GM19238 (cell line): Measurements from ENCODE around the gene PTPRN.
"Not testable (repeated sequence)": the region's sequence is repeated elsewhere in the genome, so short reads cannot be mapped to it uniquely, and the experiment has no call there.

Source experiments
- DNase-seq: peaks from one replicate; pipeline ENCODE4 v3.0.0; 2011; ENCODE audit warnings: low spot score; ENCODE audit not compliant: insufficient read length

The PTPRN gene

DNA sequence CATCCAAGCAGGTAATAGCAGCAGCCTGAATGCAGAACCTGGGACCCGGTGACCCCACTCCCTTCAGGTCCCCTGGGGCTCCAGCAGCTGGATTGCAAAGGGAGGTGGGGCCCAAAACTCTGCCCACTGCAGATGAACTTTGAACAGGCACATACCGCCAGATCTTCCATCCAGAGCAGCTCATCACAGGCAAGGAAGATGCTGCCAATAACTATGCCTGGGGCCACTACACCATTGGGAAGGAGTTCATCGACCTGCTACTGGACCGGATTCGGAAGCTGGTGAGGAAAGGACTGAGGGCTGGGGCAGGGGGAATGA, 39.2 kb downstream of the PTPRN start:
- DNase-seq = no peak

DNA sequence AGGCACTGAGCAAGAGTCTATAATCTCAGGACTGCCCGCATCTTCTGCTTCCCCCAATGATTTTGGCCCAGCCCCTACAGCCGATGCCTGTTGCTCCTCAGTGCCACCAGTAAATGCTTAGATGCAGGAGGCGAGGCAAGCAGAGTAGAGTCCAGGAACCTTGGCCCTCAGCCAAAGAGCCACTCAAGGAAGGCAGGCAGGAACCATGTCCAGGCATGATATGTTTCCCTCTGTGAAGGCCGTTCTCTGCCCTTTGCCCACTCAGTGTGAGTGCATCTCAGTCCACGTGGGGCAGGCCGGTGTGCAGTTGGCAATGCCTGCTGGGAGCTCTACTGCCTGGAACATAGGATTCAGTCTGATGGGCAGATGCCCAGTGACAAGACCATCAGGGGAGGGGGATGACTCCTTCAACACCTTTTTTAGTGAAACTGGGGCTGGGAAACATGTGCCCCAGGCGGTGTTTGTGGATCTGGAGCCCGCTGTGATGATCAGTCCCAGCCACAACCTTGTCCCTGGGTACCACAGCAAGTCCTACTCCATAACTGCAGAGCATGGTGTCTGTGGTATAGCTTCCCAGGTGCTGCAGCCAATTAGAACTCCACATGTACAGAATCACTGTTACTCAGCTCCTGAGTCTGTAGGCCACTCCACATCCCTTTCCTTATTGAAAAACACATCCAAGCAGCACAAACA, 39.7 kb downstream of the PTPRN start:
- no peak for DNase-seq

DNA sequence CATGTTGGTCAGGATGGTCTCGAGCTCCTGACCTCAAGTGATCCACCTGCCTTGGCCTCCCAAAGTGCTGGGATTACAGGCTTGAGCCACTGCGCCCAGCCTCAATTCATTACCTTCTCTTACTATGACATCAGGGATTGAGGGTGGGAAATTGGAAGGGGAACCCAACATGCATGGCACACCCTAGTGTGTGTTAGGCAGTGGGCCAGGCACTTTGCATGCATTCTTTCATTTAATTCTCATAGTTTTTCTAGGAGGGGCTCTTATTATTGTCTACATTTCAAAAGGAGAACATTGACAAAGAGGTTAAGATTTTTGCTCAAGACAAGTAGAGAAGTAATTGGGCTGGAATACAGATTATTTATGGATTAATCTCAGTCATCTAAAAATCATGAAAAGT, 40.9 kb downstream of the PTPRN start:
- DNase-seq = no peak

DNA sequence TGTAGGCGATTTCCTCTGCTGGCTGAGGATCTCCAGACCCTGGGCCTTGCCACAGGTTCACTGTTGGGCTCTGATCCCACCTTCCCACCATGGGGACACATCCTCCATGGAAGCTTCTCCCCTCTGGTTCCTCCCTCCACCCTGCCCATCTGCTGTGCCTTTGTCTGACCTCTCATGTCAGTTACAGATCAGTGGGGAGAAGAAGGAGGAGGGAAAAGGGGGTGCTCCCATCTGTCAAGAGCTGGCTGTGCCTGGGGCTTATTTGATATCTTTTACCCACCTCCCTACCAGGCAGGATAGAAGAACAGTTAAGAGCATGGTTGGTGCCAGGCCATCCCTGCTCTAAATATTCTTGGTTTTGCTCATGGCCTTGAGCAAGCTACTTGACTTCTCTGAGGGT, 42.3 kb downstream of the PTPRN start:
- no peak for DNase-seq

DNA sequence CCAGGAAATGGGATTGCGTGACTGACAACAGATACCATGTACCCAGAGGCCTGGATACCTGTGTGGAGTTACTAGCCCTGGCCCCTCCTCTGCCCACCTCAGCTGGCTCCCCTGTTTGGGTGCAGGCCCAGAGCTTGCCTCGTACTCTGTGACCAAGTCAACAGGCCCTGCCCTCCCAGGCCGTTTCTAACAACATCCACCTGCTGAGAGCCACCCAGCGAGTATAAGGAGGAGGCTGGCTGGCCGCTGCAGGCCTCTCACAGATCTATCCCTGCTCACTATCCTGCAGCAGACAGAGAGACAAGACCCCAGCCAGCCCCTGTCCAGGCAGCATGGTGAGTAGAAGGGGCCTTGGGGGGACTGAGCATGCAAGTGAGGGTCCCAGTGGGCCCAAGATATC, 43.0 kb downstream of the PTPRN start:
- no peak for DNase-seq

DNA sequence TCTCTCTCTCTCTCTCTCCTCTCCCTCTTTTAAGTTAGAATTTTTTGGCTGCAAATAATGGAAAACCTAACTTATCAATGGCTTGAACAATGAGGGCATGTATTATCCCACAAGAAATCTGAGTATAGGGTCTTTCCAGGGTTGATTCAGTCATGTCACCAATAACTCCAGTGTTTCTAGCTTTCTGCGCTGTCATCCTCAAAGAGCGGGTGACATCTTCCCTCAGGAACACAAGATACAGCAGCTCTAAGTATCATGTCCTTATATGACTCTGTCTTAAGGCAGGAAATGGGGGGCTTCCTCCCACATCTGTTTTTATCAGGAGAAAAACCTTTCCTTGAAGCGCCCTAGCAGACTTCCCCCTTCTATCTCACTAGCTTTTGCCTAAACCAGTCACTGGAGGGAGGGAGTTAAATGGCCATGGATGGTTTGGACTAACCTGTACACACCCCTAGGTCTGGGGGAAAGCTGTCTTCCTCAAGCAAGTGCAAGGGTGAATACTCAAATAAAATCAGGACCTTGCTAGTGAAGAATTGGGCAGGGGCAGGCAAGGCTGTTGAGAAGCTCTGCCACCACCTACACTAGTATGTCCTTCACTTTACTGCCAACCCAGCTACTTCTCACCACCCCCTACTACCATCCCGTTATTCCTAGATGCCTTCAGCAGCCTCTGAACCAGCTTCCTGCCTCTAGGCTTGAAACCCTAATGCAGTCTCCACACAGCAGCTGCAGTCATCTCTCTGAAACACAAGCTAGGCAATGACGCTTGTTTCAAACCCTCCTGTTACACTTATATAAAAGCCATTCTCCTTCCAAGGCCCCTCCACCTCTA, 48.0 kb downstream of the PTPRN start:
- no peak for DNase-seq

DNA sequence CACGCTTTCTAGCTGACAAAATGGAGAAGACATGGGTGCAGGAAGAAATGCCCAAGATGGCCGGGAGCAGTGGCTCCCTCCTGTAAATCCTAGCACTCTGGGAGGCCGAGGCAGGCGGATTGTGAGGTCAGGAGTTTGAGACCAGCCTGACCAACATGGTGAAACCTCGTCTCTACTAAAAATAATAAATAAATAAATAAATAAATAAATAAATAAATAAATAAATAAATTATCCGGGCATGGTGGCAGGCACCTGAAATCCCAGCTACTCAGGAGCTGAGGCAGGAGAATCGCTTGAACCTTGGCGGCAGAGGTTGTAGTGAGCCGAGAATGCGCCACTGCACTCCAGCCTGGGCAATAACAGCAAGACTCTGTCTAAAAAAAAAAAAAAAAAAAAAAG, 50.3 kb downstream of the PTPRN start:
- not testable (repeated sequence) for DNase-seq

DNA sequence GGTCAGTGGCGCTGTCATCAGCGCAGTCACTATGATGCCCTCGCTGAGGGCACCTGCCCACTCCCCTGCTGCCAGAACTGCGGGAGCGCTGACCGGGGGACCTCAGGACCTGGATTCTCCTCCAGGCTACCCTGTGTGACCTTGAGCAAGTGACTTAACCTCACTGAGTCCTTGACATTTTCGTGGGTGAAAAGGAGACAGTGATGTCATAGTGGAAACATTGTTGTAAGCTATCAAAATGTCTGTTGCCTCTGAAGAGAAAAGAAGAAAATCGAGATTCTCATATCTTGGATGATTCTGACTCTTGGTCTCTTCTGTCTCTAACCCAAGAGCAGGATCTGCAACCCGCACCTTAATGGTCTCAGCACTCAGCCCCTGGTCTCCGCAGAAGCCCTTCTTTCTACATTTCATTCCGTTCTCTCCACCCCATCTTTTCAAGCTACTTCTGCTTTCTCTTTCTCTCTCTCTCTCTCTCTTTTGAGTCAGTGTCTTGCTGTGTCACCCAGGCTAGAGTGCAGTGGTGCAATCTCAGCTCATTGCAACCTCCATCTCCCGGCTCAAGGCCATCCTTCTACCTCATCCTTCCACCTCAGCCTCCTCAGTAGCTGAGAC, 54.5 kb downstream of the PTPRN start:
- no peak for DNase-seq

DNA sequence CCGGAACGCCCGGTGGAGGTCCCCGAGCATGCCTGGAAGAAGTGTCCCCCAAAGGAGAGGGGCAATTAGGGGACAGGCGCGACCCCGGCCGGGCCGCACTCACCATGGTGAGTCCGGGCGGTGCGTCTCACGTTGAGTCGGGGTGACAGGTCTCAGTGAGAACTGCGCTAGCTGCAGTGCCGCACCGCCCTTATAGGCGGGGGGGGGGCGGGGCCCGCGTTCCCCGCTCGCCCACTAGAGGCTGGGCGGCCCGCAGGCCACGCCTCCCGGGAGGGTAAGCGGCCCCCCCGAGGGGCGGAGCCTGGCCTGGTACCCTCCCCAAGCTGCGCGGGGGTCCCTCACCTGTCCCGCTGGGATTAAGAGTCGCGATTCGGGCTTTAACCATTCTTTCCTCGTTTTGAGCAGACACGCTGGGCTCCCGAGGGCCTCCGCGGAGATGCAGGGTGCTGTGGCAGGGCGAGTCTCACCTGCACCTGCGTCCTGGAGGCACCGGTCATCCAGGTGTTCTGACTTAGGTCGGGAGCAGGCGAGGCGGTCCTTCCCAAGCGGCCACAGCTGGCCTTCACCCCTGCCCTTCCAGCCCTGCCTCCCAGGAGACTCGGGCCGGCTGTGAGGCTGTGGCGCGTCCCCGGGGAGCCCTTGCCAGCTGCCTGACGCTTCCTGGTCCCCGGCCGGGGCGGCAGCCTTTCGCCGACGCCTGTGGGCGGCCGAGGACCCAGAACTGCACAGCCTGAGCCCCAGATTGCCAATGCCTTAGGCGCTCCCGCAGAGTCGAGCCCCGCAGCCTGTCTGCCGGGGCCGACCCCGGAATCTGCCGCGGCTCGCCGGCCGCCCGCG, 55.2 kb downstream of the PTPRN start, which contains the start of gene TUBA4A:
Gene TUBA4A, minus strand, starts transcription at position 166 of the 837 bp plus-strand sequence. Its CDS starts 60 bp downstream, at position 106.
- peak; percentile 96 for DNase-seq

DNA sequence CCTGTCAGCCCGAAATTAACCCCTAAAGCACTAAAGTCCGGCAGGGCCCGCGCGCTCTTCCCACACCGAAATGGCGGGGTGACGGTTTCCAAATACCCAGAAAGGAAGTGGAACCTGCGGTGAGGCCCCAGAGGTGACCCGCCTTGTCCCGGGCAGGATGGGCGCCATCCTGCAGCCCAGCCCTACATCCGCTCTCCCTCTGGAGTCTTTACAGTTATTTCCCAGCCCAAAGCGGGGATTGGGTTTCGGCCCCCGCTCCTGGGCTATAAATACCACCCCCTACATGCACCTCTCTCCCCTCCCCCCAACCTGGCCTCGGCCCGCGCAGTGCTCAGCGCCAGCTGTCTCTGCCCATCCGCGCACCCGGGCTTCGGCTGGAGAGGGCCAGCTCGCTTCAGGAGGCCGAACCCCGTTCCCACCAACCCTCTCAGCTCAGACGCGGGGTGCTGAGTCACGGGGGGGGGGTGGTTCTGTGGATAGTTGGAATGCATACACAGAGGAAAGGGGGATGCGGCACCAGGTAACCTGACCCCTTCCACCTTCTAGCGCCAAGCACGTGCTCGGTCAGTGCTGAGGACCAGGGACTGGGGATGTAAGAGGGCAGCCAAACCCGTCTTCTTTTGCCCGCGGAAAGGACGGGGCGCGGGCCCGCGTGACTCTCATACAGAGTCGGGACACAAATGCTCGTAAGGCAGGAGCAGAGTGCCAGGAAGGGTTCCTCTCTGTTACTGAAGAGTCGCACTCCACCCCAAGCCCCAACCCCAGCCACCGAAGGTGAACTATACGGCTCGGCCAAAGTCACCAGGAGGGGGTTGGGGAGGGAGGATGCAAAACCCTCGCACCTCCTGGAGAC, 56.1 kb downstream of the PTPRN start, which contains the start of gene TUBA4B:
Gene TUBA4B, plus strand, starts transcription at position 344 of the 853 bp plus-strand sequence. Its CDS starts 165 bp downstream, at position 509.
- DNase-seq = peak; percentile 57

DNA sequence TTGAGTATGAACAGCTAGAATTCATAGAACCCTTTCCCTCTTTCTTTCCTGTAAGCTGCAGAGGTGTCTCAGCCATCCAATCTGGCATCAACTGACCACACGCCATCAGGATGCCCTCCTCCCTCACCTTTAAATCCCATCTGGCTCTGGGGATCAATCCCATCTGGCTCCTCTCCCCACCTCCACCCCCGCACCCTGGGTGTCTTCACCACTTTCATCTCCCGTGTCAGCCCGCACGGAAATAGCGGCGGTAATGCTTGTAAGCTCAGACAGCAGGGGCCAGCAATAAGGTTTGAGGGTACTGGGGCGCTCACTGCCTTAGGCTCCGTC, 56.7 kb downstream of the PTPRN start:
- DNase-seq = no peak

DNA sequence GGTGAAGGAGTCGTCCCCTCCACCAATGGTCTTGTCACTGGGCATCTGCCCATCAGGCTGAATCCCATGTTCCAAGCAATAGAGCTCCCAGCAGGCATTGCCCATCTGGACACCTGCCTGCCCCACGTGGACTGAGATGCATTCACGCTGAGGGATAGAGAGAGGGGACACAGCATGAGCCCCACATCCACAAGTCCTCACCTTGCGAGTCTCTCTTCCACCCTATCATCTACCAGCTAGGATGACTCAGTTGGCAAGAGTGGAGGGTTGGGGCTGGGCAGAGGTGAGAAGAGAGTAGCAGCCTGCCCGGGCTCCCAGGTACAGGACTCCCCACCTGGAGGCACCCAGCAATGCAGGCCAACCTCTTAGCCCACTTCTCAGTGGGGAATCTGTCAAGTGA, 57.1 kb downstream of the PTPRN start:
- no peak for DNase-seq

DNA sequence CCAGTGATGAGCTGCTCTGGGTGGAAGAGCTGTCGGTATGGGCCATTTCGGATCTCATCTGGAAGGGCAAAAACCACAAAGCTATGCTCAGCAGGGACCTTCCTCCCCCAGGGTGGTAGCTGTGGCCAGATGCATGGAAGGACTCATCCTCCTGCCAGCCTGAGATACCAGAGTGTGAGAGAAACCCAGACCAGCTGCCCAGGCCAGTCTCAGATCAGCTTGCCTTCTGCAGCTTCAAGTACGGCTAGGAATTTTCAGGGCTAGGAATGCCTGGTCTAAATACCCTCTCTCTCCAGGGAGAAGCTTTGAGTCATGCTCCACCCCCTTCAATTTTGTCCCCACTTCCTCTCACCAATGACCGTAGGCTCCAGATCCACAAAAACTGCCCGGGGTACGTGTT, 57.5 kb downstream of the PTPRN start:
- no peak for DNase-seq

DNA sequence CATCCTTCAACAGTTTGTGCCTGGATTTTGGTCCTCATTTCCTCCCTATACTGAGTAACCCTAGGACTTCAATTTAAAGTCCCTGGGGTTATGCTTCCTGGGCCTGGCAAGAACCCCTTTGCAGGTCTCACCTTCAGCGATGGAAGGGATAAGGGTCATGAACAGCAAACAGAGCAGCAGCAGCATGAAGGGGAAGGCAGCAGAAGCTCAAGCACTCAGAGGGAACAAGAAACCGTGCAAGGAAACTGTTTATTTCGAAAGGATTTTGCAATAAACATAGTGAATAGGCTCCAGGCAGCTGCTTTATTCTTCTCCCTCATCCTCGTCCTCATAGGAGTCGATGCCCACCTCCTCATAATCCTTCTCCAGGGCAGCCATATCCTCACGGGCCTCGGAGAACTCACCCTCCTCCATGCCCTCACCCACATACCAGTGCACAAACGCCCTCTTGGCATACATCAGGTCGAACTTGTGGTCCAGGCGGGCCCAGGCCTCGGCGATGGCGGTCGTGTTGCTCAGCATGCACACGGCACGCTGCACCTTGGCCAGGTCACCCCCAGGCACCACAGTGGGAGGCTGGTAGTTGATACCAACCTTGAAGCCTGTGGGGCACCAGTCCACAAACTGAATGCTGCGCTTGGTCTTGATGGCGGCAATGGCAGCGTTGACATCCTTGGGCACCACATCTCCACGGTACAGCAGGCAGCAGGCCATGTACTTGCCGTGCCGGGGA, 59.0 kb downstream of the PTPRN start:
- DNase-seq = no peak

DNA sequence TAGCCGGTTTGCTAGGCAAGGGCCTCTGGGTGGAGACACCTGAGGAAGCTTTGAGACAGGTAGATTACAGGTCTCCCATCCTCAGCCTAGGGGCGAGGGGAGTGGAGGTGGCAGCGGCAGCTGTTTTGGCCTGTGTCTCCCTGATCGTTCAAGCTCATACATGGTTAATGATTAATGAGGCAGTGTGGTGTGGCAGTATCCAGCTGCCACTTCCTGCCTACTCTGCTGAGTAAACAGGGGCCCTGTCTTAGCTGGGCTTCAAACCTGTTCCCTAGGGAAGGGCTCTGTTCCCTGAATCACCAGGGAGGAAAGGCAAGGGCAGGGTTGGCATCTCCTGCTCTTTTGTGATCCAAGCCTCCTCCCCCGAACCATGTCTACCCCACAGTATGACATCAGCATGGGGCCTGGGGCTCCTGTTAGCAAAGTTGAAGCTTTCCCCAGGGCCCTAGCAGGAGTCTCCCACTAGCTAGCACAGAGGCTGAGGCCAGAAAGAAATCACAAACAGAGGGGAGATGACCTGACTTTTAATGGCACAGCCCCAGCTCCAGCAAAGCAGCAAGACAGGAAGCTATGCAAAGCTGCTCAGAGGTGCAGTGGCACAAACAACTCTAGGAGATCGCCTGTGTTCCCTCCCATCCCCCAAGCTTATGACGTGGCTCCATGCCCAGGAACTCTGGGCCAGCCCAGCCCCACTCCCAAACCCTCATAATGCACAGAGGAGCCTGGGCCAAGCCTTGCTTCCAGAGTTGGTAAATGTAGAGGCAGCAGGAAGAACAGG, 59.8 kb downstream of the PTPRN start:
- DNase-seq = peak; percentile 63

DNA sequence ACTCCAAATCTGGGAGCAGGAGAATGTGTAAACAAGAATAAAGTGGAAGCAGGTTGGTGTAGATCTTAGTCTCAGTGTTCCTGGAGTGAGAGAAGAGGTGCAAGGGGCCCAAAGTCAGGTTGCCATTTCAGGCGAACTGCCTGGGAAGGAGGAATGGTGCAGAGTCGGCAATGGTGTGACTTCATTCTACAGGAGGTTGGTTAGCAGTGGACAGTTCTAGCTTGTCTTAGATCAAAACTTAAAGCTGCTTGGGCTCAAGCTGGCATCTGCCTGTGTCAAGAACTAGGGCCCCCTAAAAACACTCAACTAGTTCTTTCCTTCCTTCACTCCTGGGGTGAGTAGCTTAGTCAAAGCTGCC, 60.4 kb downstream of the PTPRN start:
- DNase-seq = no peak

DNA sequence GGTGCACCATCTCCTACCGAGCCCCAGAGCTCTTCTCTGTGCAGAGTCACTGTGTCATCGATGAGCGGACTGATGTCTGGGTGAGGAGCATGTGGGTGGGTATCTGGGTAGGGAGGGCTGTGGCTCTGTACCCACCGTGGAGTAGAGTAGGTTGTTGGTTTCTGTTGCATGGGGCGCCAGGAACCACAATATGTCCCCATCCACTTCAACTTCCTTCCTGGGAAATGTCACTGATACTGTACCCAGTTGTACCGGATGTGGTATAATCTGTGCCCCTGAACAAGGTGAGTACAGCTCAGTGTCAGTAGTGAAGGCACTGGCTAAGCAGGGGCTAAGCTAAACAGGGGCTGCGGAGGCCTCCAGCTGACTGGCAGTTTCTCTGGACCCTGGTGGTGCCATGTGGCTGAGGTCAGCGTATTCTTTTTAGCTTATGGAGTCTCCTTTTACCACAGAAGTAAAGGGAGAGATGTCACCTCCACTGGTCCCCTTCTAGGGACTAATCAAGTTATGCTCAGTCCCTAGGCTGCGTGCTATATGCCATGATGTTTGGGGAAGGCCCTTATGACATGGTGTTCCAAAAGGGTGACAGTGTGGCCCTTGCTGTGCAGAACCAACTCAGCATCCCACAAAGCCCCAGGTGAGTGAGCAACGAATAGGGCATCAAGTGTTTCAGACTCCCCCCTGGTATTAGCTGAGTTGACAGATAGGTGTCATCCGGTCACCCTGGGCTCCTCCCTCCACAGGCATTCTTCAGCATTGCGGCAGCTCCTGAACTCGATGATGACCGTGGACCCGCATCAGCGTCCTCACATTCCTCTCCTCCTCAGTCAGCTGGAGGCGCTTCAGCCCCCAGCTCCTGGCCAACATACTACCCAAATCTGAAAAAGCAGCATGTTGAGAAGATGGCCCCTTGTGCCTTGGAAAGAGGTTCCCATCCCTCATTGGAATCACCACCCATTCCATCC, 61.2 kb downstream of the PTPRN start:
- DNase-seq = no peak

DNA sequence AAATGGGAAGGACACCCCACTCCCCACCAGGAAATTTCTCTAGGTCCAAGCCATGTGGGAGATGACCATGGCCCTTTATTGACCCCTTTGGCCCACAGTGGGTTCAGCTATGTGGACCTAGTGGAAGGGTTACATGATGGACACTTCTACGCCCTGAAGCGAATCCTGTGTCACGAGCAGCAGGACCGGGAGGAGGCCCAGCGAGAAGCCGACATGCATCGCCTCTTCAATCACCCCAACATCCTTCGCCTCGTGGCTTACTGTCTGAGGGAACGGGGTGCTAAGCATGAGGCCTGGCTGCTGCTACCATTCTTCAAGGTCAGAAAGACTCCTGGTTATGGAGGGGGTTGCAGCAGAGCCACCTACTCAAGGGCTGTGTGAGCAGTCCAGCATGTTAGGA, 62.6 kb downstream of the PTPRN start:
- no peak for DNase-seq
